Keratinocyte (primary cell): Measurements from ENCODE around the gene ADGRG2. TPM values are rescaled to one million over a fixed set of nuclear protein-coding genes. Genes with fewer than 3 reads are reported as not detected.

Source experiments
- DNase-seq: peaks from one replicate; pipeline ENCODE4 v3.0.0-alpha.2; 2011; ENCODE audit warnings: low read depth, missing footprints, low spot score
- FAIRE-seq: peaks from 2 replicates; lab custom pipeline; 2011; peaks lifted over from hg19 to GRCh38; lab: Jason Lieb, UNC
- H2AFZ ChIP-seq: 2 replicates; pipeline ENCODE4 v1.6.0; 2012; ENCODE audit warnings: low read length, control low read depth, inconsistent platforms; ENCODE audit not compliant: control insufficient read depth
- H3K27ac ChIP-seq: 2 replicates; pipeline ENCODE4 v1.5.1; 2011; ENCODE audit warnings: low read length; ENCODE audit not compliant: control insufficient read depth, insufficient read depth
- H3K27me3 ChIP-seq: 3 replicates; pipeline ENCODE4 v1.6.0; 2011; ENCODE audit warnings: low read length; ENCODE audit not compliant: control insufficient read depth, insufficient read depth; ENCODE audit errors: extremely low read depth
- H3K36me3 ChIP-seq, 2 experiments: 2 replicates in 1 of 2; 3 replicates in 1 of 2; pipeline ENCODE4 v1.5.1; 2011; ENCODE audit warnings: low read length in 2 of 2, mild to moderate bottlenecking in 1 of 2; ENCODE audit not compliant: control insufficient read depth in 2 of 2, insufficient read depth in 2 of 2; ENCODE audit errors: extremely low read depth in 1 of 2
- H3K4me1 ChIP-seq: 3 replicates; pipeline ENCODE4 v1.5.1; 2011; ENCODE audit warnings: low read length; ENCODE audit not compliant: control insufficient read depth, insufficient read depth; ENCODE audit errors: extremely low read depth
- H3K4me2 ChIP-seq: 3 replicates; pipeline ENCODE4 v1.6.0; 2011; ENCODE audit warnings: low read depth, low read length; ENCODE audit not compliant: control insufficient read depth, insufficient read depth; ENCODE audit errors: extremely low read depth
- H3K4me3 ChIP-seq, 3 experiments: fragments of 200-600 bp in 1 of 3; sonication (generic) in 1 of 3; 2 replicates in 2 of 3; 3 replicates in 1 of 3; pipeline ENCODE4 v1.5.1; 2011 to 2016; ENCODE audit warnings: low read length in 3 of 3, mild to moderate bottlenecking in 3 of 3, control low read depth in 2 of 3, inconsistent platforms in 1 of 3, low read depth in 1 of 3, mixed read lengths in 1 of 3, mixed run types in 1 of 3, moderate library complexity in 1 of 3; ENCODE audit not compliant: control insufficient read depth in 2 of 3, insufficient read depth in 2 of 3; ENCODE audit errors: extremely low read depth in 1 of 3
- H3K79me2 ChIP-seq: 2 replicates; pipeline ENCODE4 v1.6.0; 2012; ENCODE audit warnings: low read length; ENCODE audit not compliant: control insufficient read depth, insufficient read depth
- H3K9ac ChIP-seq: 3 replicates; pipeline ENCODE4 v1.6.0; 2011; ENCODE audit warnings: low read length; ENCODE audit not compliant: control insufficient read depth, insufficient read depth; ENCODE audit errors: extremely low read depth
- H3K9me1 ChIP-seq: 3 replicates; pipeline ENCODE4 v1.6.0; 2011; ENCODE audit warnings: low read length; ENCODE audit not compliant: control insufficient read depth, insufficient read depth; ENCODE audit errors: extremely low read depth
- H3K9me3 ChIP-seq: 2 replicates; pipeline ENCODE4 v1.5.1; 2012; ENCODE audit warnings: low read depth, low read length; ENCODE audit not compliant: control insufficient read depth
- H4K20me1 ChIP-seq: 3 replicates; pipeline ENCODE4 v1.6.0; 2011; ENCODE audit warnings: low read length; ENCODE audit not compliant: control insufficient read depth, insufficient read depth; ENCODE audit errors: extremely low read depth
- CTCF ChIP-seq, 3 experiments: IDR thresholded peaks in 1 of 3; conservative IDR thresholded peaks in 1 of 3; optimal IDR thresholded peaks in 1 of 3; 2 replicates in 2 of 3; 3 replicates in 1 of 3; pipeline versions ENCODE3 to v1.5.1; 2011; ENCODE audit warnings: low read length in 3 of 3, mild to moderate bottlenecking in 3 of 3, moderate library complexity in 2 of 3, control low read depth in 1 of 3, inconsistent platforms in 1 of 3; ENCODE audit not compliant: insufficient read depth in 2 of 3; ENCODE audit errors: extremely low read depth in 1 of 3
- EZH2 ChIP-seq: IDR thresholded peaks from one replicate; pipeline ENCODE4 v1.6.1; 2012; ENCODE audit warnings: inconsistent platforms, mild to moderate bottlenecking, low read length, moderate library complexity
- dilution Hi-C: fragments of 300-500 bp; cut with MboI; formaldehyde crosslinking; loops from one replicate; pipeline ENCODE4 v1.7.0; 2020; ENCODE audit warnings: low sequenced_read_pairs; ENCODE audit not compliant: extremely low pct_ligation_motif_present
- polyA minus RNA-seq, 3 experiments: library from RNA; depleted of rRNA, polyadenylated mRNA; stranded (reverse); fragments of >200 nt; gene quantifications; 1 replicate in 1 of 3; 2 replicates in 1 of 3; 3 replicates in 1 of 3; pipeline ENCODE4 v1.2.3, GENCODE V29; 2011
- polyA plus RNA-seq, 5 experiments: library from polyadenylated mRNA; depleted of rRNA in 3 of 5; stranded (reverse) in 3 of 5; stranded (forward) in 1 of 5; unstranded in 1 of 5; fragments of >200 nt; gene quantifications; 1 replicate in 1 of 5; 2 replicates in 3 of 5; 3 replicates in 1 of 5; pipeline versions ENCODE4 v1.2.1 to v1.2.3, GENCODE V29; 2011 to 2012; ENCODE audit warnings: missing spikeins in 2 of 5, low read depth in 1 of 5, low replicate concordance in 1 of 5

The ADGRG2 gene
- polyA plus RNA-seq (0.07 to 0.44 TPM (median 0.20 TPM) in 3 replicates), polyA minus RNA-seq (0.03 to 0.07 TPM in 2 of 3 replicates, not detected in the other)
- polyA plus RNA-seq (2011; ENCODE audit: low read depth): not detected
- polyA plus RNA-seq (2011; cell fraction: cytosol; rRNA removed): 0.16 and 0.24 TPM in 2 replicates
- 0.09 and 0.15 TPM in 2 replicates for polyA plus RNA-seq (2011; cell fraction: nucleus; rRNA removed)
- 0.07 and 0.16 TPM in 2 replicates for polyA plus RNA-seq (2012; ENCODE audit: low replicate concordance)
- polyA minus RNA-seq (2011; cell fraction: cytosol; rRNA and poly(A)+ RNA removed): not detected
- not detected in 2 replicates for polyA minus RNA-seq (2011; cell fraction: nucleus; rRNA and poly(A)+ RNA removed)

- TF ChIP-seq CTCF (optimal IDR thresholded peaks at IDR 0.05 in 1 of 3, IDR thresholded peaks at IDR 0.05 in 1 of 3, conservative IDR thresholded peaks at IDR 0.05 in 1 of 3; ENCODE audit: extremely low read depth in 1 of 3, insufficient read depth in 2 of 3, low read length in 3 of 3) (peak in 1 of 3 experiments; percentile 19), EZH2 (no peak)
- Histone ChIP-seq H3K27me3 (peaks cover 30% of the 10 kb centered on the region), H3K9ac (no peak within 1 kb of the TSS), H2AFZ (no peak within 1 kb of the TSS), H3K4me2 (peak within 1 kb of the TSS; percentile 38), H3K36me3 (no peaks in the 10 kb centered on the region), H3K9me3 (no peaks in the 10 kb centered on the region), H3K4me3 (peak within 1 kb of the TSS in 2 of 3 experiments; percentile 11 to 21), H4K20me1 (no peaks in the 10 kb centered on the region), H3K4me1 (no peaks in the 10 kb centered on the region), H3K27ac (no peak within 1 kb of the TSS), H3K9me1 (no peaks in the 10 kb centered on the region), H3K79me2 (no peaks in the 10 kb centered on the region)
- FAIRE-seq: no peak
- dilution Hi-C loops: no loop called here
- no peak for DNase-seq
These were observed at the start of gene ADGRG2 for GRCh38 chrX:19121898-19122640. TSS of gene ADGRG2 (minus strand) at chrX:19122468. CDS start at chrX:19068834, 53,634 bp downstream.

GRCh38 chrX:19168609-19169008 lies 46.3 kb upstream of the ADGRG2 start:
- Histone ChIP-seq H3K79me2 (no peaks in the 10 kb centered on the region), H3K4me1 (no peaks in the 10 kb centered on the region), H4K20me1 (no peaks in the 10 kb centered on the region), H3K9me3 (no peaks in the 10 kb centered on the region), H3K36me3 (no peaks in the 10 kb centered on the region), H3K9ac (no peak overlapping the region), H3K27ac (no peak overlapping the region), H3K4me2 (no peak overlapping the region), H3K9me1 (no peaks in the 10 kb centered on the region), H2AFZ (no peak overlapping the region), H3K4me3 (no peak overlapping the region), H3K27me3 (no peaks in the 10 kb centered on the region)
- no peak for TF ChIP-seq EZH2
- TF ChIP-seq CTCF (optimal IDR thresholded peaks at IDR 0.05 in 1 of 3, IDR thresholded peaks at IDR 0.05 in 1 of 3, conservative IDR thresholded peaks at IDR 0.05 in 1 of 3; ENCODE audit: extremely low read depth in 1 of 3, insufficient read depth in 2 of 3, low read length in 3 of 3): no peak
- dilution Hi-C loops: no loop called here
- DNase-seq: no peak
- FAIRE-seq: no peak
